Stomach (tissue), 19 donors: ENCODE results near the gene GOLGA6L22. TPM values are rescaled to one million over a fixed set of nuclear protein-coding genes. Genes with fewer than 3 reads are reported as not detected.
"Not testable (repeated sequence)": the region's sequence is repeated elsewhere in the genome, so short reads cannot be mapped to it uniquely, and the experiment has no call there.

ENCODE experiments used
- DNase-seq, 2 donors: peaks; one replicate each; pipeline versions ENCODE4 v3.0.0 to v3.0.0-alpha.2; 2013 to 2019
- H3K27ac ChIP-seq, 5 donors: fragments of 200-600 bp in 4 of 5; sonication (generic) in 4 of 5; one replicate each; pipeline ENCODE4 v1.5.1; 2013 to 2019; ENCODE audit warnings: mild to moderate bottlenecking in 1 of 5, moderate library complexity in 1 of 5
- H3K27me3 ChIP-seq, 3 donors: fragments of 200-600 bp; sonication (generic); one replicate each; pipeline ENCODE4 v1.5.1; 2017 to 2019; ENCODE audit warnings: mixed run types in 1 of 3
- H3K36me3 ChIP-seq, 4 donors: fragments of 200-600 bp; sonication (generic); 1 replicate in 3 of 4; 2 replicates in 1 of 4; pipeline ENCODE4 v1.5.1; 2016 to 2019
- H3K4me1 ChIP-seq, 4 donors: fragments of 200-600 bp; sonication (generic); one replicate each; pipeline ENCODE4 v1.5.1; 2016 to 2019
- H3K4me3 ChIP-seq, 4 donors: fragments of 200-600 bp; sonication (generic) in 3 of 4; one replicate each; pipeline ENCODE4 v1.5.1; 2016 to 2019; ENCODE audit warnings: mild to moderate bottlenecking in 1 of 4
- H3K9me3 ChIP-seq, 4 donors: fragments of 200-600 bp; sonication (generic); one replicate each; pipeline ENCODE4 v1.5.1; 2016 to 2019
- WGBS, 5 donors: extraction: QIAGEN DNeasy Blood & Tissue Kit in 3 of 5; methylation state at CpG; one replicate each; pipeline versions ENCODE4 v1.1.5 to v1.1.7; 2013 to 2018; 5-methylcytosine and 5-hydroxymethylcytosine counted together
- intact Hi-C: fragments of 100-400 bp; cut with DNase I; formaldehyde crosslinking; loops from one replicate; pipeline ENCODE4 v1.15.1; 2023; ENCODE audit warnings: low total_unique reads
- long read RNA-seq, 10 donors: transcript quantifications; one replicate each; lab custom pipeline, GENCODE V29; 2026
- polyA plus RNA-seq, 3 donors: library from polyadenylated mRNA; stranded (reverse); fragments of 200-250 nt; gene quantifications; one replicate each; pipeline ENCODE4 v1.2.3, GENCODE V29; 2013
- total RNA-seq, 5 donors: library from RNA; depleted of rRNA; stranded (reverse); fragments of >200 nt; gene quantifications; one replicate each; pipeline versions ENCODE4 v1.1.0 to v1.2.3, GENCODE V29; 2014 to 2016
- donor health status: healthy with polysubstance abuse.
- donor health status: Bipolar disorder and iron deficiency.
- donor health status: healthy.

The GOLGA6L22 gene, protein sequence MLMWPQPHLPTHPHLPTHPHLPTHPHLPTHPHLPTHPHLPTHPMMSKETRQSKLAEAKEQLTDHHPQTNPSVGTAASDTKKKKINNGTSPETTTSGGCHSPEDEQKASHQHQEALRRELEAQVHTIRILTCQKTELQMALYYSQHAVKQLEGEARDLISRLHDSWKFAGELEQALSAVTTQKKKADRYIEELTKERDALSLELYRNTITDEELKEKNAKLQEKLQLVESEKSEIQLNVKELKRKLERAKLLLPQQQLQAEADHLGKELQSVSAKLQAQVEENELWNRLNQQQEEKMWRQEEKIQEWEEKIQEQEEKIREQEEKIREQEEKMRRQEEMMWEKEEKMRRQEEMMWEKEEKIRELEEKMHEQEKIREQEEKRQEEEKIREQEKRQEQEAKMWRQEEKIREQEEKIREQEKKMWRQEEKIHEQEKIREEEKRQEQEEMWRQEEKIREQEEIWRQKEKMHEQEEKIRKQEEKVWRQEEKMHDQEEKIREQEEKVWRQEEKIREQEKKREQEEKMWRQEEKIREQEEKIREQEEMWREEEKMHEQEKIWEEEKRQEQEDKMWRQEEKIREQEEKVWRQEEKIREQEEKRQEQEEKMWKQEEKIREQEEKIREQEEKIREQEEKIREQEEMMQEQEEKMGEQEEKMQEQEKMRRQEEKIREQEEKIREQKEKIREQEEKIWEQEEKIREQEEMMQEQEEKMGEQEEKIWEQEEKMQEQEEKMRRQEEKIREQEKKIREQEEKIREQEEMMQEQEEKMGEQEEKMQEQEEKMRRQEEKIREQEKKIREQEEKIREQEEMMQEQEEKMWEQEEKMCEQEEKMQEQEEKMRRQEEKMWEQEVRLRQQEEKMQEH
- total RNA-seq = under 1 TPM in 2 of 5 donors, not detected in 3; under 0.01 to 0.18 TPM
- not detected for polyA plus RNA-seq
- long read RNA-seq, donor 1 = 0 reads
- long read RNA-seq, donor 2 = 0 reads
- long read RNA-seq, donor 3 = 0 reads
- long read RNA-seq, donor 4 = 0 reads
- long read RNA-seq, donor 5 = 0 reads
- long read RNA-seq, donor 6 = 0 reads
- long read RNA-seq, donor 7 = 0 reads
- long read RNA-seq, donor 8 = 0 reads
- long read RNA-seq, donor 9 = 0 reads
- long read RNA-seq, donor 10 = 0 reads

DNA sequence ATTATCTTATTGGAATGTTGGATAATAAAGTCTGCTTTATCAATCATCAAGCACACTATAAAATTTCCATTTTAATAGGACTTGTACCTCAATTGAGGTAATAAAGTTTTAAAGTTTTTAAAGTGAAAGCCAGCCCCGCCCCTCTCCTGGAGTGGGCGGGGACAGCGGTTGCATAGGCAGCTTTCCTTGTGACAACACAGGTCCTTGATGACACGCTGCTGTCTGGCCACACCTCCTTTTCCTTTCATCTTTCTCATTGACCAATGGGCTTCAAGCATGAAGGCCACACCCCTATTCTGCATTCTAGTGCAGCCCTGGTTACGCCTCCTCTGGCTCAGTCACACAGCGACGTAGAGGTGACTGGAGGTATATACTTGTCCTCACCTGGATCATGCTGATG lies at the start of gene GOLGA6L22:
Gene GOLGA6L22 (plus strand): TSS at position 301 of the 400 bp plus-strand sequence. CDS start 91 bp downstream, at position 392.
- WGBS, 5 donors = no CpG with 5 or more reads among the region's 7 CpGs
- H3K9me3 ChIP-seq, H3K4me3 ChIP-seq, H3K36me3 ChIP-seq, DNase-seq, H3K27me3 ChIP-seq, H3K4me1 ChIP-seq, intact Hi-C loops, H3K27ac ChIP-seq: not testable (repeated sequence)

DNA sequence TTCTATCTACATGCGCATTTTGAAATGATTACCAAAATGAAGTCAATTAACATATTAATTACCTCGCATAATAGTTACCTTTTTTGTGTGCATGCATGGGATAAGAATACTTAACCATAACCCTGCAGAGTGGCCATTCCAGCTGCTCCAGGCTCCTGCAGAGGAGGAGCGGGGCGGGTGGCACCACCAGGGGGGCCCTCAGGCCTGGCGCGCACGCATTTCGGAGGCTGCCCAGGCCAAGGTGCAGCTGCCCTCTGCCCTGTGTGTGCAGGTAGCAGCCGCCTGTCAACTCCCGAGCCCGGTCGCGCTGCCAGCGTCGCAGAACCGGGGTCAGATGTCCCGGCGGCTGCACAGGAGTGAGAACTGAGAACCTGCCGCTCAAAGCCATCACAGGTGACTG lies 41.4 kb upstream of the GOLGA6L22 start:
- peak in 1 of 2 donors; percentile 0 for DNase-seq
- 27 to 92% (median 72%) methylated on average over 2 to 7 of the region's 19 CpGs for WGBS, 5 donors
- H3K36me3 ChIP-seq, H3K27me3 ChIP-seq, H3K27ac ChIP-seq, intact Hi-C loops, H3K9me3 ChIP-seq, H3K4me3 ChIP-seq, H3K4me1 ChIP-seq: not testable (repeated sequence)

DNA sequence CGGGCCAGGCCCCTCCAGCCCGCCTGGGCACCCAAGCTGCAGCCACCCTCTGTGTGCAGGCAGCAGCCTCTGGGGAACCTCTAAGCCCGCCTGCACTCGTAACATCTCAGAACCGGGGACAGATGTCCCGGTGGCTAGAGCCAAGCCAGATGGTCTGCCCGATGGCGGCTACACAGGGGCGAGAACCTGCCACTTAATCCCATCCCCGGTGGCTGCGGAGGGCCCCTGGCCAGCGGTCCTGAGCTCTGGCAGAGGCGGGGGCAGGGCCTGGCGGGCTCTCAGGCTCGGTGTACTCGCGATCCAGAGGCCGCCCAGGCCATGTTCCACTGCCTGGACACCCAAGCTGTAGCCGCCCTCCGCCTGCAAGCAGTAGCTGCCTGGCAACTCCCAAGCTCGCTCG lies 40.9 kb upstream of the GOLGA6L22 start:
- 30 to 96% (median 80%) methylated on average over 7 to 10 of the region's 22 CpGs; no CpG with 5 or more reads in 1 of the 5 donors for WGBS, 5 donors
- H3K27ac ChIP-seq, DNase-seq, H3K27me3 ChIP-seq, H3K9me3 ChIP-seq, H3K4me1 ChIP-seq, intact Hi-C loops, H3K36me3 ChIP-seq, H3K4me3 ChIP-seq: not testable (repeated sequence)

DNA sequence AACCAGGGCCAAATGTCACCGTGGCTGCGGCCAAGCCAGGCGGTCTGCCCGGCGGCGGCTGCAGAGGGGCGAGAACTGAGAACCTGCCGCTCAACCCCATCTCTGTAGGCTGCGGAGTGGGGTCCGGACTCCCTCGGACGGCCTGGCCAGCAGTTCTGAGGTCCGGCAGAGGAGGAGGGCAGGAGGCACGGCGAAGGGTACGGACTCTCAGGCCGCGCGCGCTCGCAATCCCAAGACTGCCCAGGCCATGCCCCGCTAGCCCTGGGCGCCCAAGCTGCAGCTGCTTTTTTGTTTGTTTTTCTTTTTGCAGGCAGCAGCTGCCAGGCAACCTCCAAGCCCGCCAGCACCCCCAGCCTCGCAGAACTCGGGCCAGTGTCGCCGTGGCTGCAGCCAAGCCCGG lies 40.5 kb upstream of the GOLGA6L22 start:
- H3K4me1 ChIP-seq, H3K27ac ChIP-seq, intact Hi-C loops, H3K4me3 ChIP-seq, H3K27me3 ChIP-seq, DNase-seq, H3K9me3 ChIP-seq, H3K36me3 ChIP-seq: not testable (repeated sequence)
- WGBS, 5 donors = no CpG with 5 or more reads among the region's 29 CpGs

DNA sequence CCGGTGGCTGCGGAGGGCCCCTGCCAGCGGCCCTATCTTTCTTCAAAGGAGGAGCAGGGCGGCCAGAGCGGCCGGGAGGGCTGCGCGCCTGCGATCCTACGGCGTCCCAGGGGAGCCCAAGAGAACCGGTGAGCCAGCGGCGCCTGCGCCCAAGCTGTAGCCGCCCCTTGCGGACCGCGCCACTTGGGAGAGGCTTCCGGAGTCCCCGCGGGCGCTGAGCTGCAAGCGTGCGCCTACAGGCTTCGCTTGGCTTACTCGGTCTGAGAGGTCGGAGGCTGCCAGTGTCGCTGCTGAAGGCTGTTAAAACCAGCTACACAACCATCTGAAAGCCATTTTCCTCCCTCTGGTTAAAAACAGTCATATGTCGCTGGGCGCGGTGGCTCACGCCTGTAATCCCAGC lies 40.0 kb upstream of the GOLGA6L22 start:
- H3K36me3 ChIP-seq, H3K9me3 ChIP-seq, intact Hi-C loops, H3K27ac ChIP-seq, H3K4me1 ChIP-seq, H3K27me3 ChIP-seq, H3K4me3 ChIP-seq: not testable (repeated sequence)
- peak in 1 of 2 donors; percentile 0 for DNase-seq
- 35 to 87% (median 74%) methylated on average over 11 to 14 of the region's 33 CpGs; no CpG with 5 or more reads in 1 of the 5 donors for WGBS, 5 donors

DNA sequence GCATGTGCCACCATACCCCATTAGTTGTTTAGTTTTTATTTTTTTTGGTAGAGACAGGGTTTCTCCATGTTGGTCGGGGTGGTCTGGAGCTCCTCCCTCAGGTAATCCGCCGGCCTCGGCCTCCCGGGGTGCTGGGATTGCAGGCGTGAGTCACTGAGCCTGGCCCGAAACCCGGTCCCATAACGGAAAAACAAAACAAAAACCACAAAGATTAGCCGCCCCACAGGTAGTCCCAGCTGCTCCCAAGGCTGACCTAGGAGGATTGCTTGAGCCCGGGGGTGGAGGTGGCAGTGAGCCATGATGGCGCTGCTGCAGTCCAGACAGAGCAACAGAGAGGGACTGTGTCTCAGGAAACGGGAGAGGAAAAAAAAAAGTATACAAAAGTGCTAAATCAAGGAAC lies 38.4 kb upstream of the GOLGA6L22 start:
- DNase-seq, H3K27ac ChIP-seq, H3K36me3 ChIP-seq, H3K4me3 ChIP-seq, H3K27me3 ChIP-seq, intact Hi-C loops, H3K9me3 ChIP-seq, H3K4me1 ChIP-seq: not testable (repeated sequence)
- 76 to 84% (median 82%) methylated on average over 9 to 10 of the region's 13 CpGs; no CpG with 5 or more reads in 2 of the 5 donors for WGBS, 5 donors

DNA sequence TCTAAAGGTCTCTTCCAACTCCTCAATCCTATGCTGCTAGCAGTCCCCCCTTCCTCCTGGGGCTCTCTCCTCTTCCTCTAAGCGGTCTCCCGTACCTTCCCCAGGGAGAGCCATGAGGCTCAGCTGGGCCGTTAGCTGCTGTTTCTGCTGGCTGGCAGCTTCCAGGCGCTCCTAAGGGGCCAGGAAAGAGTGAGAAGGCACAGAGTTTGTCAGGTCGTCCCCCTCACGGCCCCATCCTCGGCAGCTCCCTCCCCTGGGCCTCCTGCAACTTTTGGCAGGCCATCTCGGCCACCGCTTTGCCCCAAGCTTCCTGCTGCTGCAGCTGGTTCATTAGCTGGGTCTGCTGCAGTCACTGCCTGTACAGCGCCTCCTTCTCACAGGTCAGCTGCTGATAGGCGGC lies 29.3 kb upstream of the GOLGA6L22 start:
- H3K9me3 ChIP-seq, intact Hi-C loops, H3K27ac ChIP-seq, H3K27me3 ChIP-seq, H3K36me3 ChIP-seq, DNase-seq, H3K4me3 ChIP-seq, H3K4me1 ChIP-seq: not testable (repeated sequence)
- WGBS, 5 donors = 53 to 60% (median 58%) methylated on average over 3 to 6 of the region's 11 CpGs; no CpG with 5 or more reads in 2 of the 5 donors

DNA sequence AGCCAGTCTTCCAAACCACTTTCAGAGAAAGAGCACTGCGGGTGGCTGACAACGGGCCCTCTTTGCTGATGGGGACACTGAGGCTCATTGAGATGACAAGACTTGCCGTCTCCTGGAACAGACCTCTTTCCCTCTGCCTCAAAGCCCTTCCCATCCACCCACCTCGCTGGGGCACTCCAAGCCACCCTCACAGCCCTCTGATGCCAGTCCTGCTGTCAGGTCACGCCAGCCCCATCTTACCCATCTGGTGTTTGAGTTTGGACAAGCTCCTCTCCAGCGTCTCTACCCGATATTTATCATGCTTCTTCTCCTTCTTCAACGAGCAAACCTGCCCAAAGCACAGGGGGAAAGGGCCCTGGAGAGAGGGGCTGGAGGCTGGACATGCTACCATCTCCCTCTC lies 27.0 kb upstream of the GOLGA6L22 start:
- H3K27me3 ChIP-seq, DNase-seq, intact Hi-C loops, H3K4me1 ChIP-seq, H3K4me3 ChIP-seq, H3K9me3 ChIP-seq, H3K36me3 ChIP-seq, H3K27ac ChIP-seq: not testable (repeated sequence)
- WGBS, 5 donors = 75 to 88% (median 87%) methylated on average over 5 to 8 of the region's 8 CpGs; no CpG with 5 or more reads in 1 of the 5 donors

DNA sequence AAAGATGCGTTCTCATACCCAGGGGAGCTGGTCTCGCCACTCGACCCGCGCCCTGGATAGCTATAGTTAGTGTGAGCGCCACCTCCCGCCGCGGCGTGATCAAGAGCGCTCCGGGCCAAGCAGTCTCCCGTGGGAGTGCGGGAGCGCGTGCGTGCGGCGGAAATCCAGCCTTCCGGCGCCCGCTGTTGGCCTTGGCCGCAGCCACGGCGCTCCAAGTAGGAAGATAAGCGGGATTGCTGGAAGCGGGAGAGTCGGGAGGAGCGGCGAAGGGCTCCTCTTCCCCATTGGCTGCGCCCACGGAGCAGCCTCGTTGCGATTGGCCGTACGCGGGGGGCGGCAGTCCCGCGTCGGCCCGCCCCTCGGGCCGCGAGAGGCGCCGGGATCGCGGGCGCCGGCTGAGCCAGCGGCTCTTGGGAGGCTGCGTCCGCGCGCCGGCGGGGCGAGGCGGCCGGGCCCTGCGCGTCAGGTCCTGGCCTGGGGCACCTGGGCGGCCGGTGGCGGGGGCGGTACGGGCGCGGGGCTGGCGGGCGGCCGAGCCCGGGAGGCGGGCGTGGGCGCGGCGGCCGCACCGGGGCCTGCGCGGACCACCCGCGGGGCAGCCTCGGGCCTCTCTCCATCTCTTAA lies 35.9 kb downstream of the GOLGA6L22 start:
- H3K9me3 ChIP-seq, H3K36me3 ChIP-seq, H3K27me3 ChIP-seq, H3K4me1 ChIP-seq, intact Hi-C loops: not testable (repeated sequence)
- peak overlapping the region; percentile 31 to 51 (median 40) for H3K4me3 ChIP-seq
- WGBS, 5 donors = 0 to 2% (median 0%) methylated on average over 7 to 42 of the region's 86 CpGs
- H3K27ac ChIP-seq = peak overlapping the region in 4 of 5 donors; percentile 68 to 91 (median 74)
- peak; percentile 69 to 79 for DNase-seq

DNA sequence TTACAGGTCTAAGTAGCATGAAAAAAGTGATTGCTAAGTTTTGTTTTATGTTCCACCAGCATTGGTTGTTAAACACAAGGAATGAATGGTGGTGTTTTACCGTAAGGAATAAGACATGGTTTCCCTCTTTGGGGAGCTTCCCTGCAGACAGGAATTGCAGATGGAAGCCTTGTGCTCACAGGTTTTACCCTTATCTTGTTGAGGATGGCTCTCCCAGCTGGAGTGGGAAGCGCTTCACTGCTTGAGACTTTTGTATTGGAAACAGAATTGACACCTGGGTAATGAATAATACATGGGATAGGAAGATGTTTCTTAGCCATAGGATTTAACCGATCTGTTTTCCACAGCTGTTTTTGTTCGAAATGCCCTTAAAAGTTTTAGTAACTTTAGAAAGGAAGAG lies 38.5 kb downstream of the GOLGA6L22 start:
- H3K9me3 ChIP-seq, intact Hi-C loops, H3K4me1 ChIP-seq, H3K27ac ChIP-seq, DNase-seq, H3K4me3 ChIP-seq, H3K36me3 ChIP-seq, H3K27me3 ChIP-seq: not testable (repeated sequence)
- 86 to 100% (median 89%) methylated on average over 1 to 2 of the region's 4 CpGs; no CpG with 5 or more reads in 2 of the 5 donors for WGBS, 5 donors

DNA sequence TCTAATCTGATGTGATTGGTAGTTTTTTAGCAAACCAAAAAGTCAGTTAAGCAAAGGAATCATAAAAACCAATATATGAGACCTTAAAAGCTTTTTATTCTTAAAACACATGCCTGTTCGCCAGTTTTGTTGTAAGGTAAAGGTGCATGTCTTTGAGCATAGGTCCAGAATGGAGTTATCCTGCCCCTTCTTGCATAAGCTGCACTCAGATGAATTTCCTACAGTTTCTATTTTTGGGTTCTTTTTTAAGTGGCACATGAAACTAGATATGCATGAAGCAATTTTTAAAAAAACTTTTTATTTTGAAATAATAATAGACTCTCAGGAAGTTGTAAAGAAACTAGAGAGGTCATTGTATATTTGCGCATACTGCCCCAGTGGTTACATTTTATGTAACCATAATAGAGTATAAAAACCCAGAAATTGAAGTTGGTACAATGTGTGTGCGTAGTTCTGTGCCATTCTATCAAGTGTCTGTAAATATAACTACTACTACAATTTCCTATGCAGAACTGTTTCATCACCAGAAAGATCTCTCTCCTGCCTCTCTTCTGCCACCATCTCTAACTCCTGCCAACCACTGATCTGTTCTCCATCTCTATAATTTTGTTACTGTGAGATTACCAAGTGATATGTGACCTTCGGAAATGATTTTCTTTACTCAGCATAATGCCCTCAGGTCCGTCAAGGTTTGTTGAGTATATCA lies 39.7 kb downstream of the GOLGA6L22 start:
- H3K4me1 ChIP-seq, H3K36me3 ChIP-seq, H3K27me3 ChIP-seq, H3K9me3 ChIP-seq, H3K4me3 ChIP-seq, intact Hi-C loops, H3K27ac ChIP-seq, DNase-seq: not testable (repeated sequence)
- no CpG with 5 or more reads among the region's 5 CpGs for WGBS, 5 donors
